ENCODE results near the gene PTMS. TPM values are rescaled to one million over a fixed set of nuclear protein-coding genes. Genes with fewer than 3 reads are reported as not detected.

Gene PTMS
- total and polyA plus RNA-seq, 2 experiments from 2014 or later, result 111 to 238 TPM

DNA sequence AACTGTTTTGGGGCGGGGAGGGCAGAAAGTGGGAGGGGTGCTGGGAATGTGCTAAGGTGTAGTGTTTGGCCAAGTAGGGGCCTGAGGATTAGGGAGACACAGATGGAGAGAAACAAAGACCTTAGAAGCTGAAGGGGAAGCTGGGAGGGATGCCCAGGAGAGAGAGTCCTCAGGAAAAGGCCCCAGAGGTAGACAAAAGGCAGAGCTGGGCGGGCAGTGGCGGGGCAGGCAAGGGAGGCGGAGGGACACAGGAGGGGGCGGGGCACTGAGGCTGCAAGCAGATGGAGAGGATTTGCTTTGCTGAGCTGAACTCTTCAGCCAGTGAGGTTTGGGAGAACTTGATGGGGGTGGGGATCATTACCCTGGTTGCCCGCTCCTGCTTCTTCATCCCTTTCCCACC lies 2.8 kb downstream of the PTMS start (continued):
- TF ChIP-seq, protein P1, sequence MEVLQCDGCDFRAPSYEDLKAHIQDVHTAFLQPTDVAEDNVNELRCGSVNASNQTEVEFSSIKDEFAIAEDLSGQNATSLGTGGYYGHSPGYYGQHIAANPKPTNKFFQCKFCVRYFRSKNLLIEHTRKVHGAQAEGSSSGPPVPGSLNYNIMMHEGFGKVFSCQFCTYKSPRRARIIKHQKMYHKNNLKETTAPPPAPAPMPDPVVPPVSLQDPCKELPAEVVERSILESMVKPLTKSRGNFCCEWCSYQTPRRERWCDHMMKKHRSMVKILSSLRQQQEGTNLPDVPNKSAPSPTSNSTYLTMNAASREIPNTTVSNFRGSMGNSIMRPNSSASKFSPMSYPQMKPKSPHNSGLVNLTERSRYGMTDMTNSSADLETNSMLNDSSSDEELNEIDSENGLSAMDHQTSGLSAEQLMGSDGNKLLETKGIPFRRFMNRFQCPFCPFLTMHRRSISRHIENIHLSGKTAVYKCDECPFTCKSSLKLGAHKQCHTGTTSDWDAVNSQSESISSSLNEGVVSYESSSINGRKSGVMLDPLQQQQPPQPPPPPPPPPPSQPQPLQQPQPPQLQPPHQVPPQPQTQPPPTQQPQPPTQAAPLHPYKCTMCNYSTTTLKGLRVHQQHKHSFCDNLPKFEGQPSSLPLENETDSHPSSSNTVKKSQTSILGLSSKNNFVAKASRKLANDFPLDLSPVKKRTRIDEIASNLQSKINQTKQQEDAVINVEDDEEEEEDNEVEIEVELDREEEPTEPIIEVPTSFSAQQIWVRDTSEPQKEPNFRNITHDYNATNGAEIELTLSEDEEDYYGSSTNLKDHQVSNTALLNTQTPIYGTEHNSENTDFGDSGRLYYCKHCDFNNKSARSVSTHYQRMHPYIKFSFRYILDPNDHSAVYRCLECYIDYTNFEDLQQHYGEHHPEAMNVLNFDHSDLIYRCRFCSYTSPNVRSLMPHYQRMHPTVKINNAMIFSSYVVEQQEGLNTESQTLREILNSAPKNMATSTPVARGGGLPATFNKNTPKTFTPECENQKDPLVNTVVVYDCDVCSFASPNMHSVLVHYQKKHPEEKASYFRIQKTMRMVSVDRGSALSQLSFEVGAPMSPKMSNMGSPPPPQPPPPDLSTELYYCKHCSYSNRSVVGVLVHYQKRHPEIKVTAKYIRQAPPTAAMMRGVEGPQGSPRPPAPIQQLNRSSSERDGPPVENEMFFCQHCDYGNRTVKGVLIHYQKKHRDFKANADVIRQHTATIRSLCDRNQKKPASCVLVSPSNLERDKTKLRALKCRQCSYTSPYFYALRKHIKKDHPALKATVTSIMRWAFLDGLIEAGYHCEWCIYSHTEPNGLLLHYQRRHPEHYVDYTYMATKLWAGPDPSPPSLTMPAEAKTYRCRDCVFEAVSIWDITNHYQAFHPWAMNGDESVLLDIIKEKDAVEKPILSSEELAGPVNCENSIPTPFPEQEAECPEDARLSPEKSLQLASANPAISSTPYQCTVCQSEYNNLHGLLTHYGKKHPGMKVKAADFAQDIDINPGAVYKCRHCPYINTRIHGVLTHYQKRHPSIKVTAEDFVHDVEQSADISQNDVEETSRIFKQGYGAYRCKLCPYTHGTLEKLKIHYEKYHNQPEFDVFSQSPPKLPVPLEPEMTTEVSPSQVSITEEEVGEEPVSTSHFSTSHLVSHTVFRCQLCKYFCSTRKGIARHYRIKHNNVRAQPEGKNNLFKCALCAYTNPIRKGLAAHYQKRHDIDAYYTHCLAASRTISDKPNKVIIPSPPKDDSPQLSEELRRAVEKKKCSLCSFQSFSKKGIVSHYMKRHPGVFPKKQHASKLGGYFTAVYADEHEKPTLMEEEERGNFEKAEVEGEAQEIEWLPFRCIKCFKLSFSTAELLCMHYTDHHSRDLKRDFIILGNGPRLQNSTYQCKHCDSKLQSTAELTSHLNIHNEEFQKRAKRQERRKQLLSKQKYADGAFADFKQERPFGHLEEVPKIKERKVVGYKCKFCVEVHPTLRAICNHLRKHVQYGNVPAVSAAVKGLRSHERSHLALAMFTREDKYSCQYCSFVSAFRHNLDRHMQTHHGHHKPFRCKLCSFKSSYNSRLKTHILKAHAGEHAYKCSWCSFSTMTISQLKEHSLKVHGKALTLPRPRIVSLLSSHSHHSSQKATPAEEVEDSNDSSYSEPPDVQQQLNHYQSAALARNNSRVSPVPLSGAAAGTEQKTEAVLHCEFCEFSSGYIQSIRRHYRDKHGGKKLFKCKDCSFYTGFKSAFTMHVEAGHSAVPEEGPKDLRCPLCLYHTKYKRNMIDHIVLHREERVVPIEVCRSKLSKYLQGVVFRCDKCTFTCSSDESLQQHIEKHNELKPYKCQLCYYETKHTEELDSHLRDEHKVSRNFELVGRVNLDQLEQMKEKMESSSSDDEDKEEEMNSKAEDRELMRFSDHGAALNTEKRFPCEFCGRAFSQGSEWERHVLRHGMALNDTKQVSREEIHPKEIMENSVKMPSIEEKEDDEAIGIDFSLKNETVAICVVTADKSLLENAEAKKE (CRISPR knock-in tag; IDR thresholded peaks at IDR 0.05), result no peak
- no peak for TF ChIP-seq ZNF114 (CRISPR knock-in tag; IDR thresholded peaks at IDR 0.05)

DNA sequence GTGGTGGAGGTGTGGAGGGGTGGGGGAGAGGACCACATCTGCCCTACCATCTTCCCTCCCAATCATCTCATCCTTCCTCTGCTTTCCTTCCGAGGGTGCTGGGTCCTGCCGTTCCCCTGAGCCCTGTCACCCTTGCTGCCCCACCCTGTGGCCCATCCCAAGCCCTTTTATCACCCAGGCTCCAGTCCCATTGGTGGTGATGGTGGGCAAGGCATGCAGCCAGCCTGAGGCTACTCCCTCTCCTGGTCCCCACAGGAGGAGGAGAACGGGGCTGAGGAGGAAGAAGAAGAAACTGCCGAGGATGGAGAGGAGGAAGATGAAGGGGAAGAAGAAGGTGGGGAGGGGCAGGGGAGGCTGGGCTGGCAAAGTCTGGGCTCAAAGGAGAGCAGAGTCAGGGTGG lies 3.5 kb downstream of the PTMS start:
- no peak for DNase-seq (ENCODE audit: low spot score)
- Histone ChIP-seq H4K20me1 (replicated peaks; ENCODE audit: insufficient read depth) (peaks cover 20% of the 10 kb centered on the region), H3K4me1 (ENCODE audit: insufficient read depth) (peaks cover 50% of the 10 kb centered on the region), H3K79me2 (replicated peaks; ENCODE audit: insufficient read depth) (peaks cover 20% of the 10 kb centered on the region), H2AFZ (no peak overlapping the region), H3K4me2 (peak overlapping the region; percentile 99), H3K9me2 (ENCODE audit: insufficient read depth) (no peaks in the 10 kb centered on the region), H3K36me3 (ENCODE audit: insufficient read depth) (no peaks in the 10 kb centered on the region), H3K27ac (ENCODE audit: low read depth) (no peak overlapping the region), H3K27me3 (ENCODE audit: insufficient read depth) (peaks cover 45% of the 10 kb centered on the region), H3F3A (replicated peaks; ENCODE audit: low read depth) (peaks cover 49% of the 10 kb centered on the region), H3K4me3 (peak overlapping the region; percentile 98; the same call in 1 of the 2 replicates)
- Mint-ChIP-seq H3K4me3 (no peak overlapping the region; the same call in 2 of the 3 replicates), H3K27me3 (ENCODE audit: insufficient read depth, low read depth, poor library complexity) (peaks cover 41% of the 10 kb centered on the region), H3K27ac (no peak overlapping the region), H3K9me3 (no peaks in the 10 kb centered on the region; the same call in 2 of the 3 replicates), H3K4me1 (peaks cover 61% of the 10 kb centered on the region), H3K36me3 (ENCODE audit: low read depth) (peaks cover 18% of the 10 kb centered on the region)
- TF ChIP-seq, protein P2, sequence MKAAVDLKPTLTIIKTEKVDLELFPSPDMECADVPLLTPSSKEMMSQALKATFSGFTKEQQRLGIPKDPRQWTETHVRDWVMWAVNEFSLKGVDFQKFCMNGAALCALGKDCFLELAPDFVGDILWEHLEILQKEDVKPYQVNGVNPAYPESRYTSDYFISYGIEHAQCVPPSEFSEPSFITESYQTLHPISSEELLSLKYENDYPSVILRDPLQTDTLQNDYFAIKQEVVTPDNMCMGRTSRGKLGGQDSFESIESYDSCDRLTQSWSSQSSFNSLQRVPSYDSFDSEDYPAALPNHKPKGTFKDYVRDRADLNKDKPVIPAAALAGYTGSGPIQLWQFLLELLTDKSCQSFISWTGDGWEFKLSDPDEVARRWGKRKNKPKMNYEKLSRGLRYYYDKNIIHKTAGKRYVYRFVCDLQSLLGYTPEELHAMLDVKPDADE (IDR thresholded peaks at IDR 0.05), result no peak
- TF ChIP-seq, protein P3, sequence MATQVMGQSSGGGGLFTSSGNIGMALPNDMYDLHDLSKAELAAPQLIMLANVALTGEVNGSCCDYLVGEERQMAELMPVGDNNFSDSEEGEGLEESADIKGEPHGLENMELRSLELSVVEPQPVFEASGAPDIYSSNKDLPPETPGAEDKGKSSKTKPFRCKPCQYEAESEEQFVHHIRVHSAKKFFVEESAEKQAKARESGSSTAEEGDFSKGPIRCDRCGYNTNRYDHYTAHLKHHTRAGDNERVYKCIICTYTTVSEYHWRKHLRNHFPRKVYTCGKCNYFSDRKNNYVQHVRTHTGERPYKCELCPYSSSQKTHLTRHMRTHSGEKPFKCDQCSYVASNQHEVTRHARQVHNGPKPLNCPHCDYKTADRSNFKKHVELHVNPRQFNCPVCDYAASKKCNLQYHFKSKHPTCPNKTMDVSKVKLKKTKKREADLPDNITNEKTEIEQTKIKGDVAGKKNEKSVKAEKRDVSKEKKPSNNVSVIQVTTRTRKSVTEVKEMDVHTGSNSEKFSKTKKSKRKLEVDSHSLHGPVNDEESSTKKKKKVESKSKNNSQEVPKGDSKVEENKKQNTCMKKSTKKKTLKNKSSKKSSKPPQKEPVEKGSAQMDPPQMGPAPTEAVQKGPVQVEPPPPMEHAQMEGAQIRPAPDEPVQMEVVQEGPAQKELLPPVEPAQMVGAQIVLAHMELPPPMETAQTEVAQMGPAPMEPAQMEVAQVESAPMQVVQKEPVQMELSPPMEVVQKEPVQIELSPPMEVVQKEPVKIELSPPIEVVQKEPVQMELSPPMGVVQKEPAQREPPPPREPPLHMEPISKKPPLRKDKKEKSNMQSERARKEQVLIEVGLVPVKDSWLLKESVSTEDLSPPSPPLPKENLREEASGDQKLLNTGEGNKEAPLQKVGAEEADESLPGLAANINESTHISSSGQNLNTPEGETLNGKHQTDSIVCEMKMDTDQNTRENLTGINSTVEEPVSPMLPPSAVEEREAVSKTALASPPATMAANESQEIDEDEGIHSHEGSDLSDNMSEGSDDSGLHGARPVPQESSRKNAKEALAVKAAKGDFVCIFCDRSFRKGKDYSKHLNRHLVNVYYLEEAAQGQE (IDR thresholded peaks at IDR 0.05; ENCODE audit: unreplicated experiment), result no peak
- TF ChIP-seq ZNF331 (CRISPR knock-in tag; IDR thresholded peaks at IDR 0.05; ENCODE audit: low read depth), result no peak
- no peak for TF ChIP-seq ZNF114 (CRISPR knock-in tag; IDR thresholded peaks at IDR 0.05)
- TF ChIP-seq, protein P4, sequence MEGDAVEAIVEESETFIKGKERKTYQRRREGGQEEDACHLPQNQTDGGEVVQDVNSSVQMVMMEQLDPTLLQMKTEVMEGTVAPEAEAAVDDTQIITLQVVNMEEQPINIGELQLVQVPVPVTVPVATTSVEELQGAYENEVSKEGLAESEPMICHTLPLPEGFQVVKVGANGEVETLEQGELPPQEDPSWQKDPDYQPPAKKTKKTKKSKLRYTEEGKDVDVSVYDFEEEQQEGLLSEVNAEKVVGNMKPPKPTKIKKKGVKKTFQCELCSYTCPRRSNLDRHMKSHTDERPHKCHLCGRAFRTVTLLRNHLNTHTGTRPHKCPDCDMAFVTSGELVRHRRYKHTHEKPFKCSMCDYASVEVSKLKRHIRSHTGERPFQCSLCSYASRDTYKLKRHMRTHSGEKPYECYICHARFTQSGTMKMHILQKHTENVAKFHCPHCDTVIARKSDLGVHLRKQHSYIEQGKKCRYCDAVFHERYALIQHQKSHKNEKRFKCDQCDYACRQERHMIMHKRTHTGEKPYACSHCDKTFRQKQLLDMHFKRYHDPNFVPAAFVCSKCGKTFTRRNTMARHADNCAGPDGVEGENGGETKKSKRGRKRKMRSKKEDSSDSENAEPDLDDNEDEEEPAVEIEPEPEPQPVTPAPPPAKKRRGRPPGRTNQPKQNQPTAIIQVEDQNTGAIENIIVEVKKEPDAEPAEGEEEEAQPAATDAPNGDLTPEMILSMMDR (conservative IDR thresholded peaks at IDR 0.05; ENCODE audit: low read depth in 2 of 2), result no peak
- no peak for TF ChIP-seq EZH2 (IDR thresholded peaks at IDR 0.05; ENCODE audit: low read depth, unreplicated experiment)
- ATAC-seq, result no peak

All from GM23338 (cell line).